Retinal pigment epithelial cell (primary cell): ENCODE data around the gene MTA1.

Source experiments
- DNase-seq: peaks from one replicate; pipeline ENCODE4 v3.0.0-alpha.2; 2010; ENCODE audit warnings: low read depth
- H3K4me3 ChIP-seq: 2 replicates; pipeline ENCODE4 v1.5.1; 2011; ENCODE audit warnings: mild to moderate bottlenecking, low read length, control low read depth, moderate library complexity
- TF ChIP-seq, protein P1 (sequence below): conservative IDR thresholded peaks from 2 replicates; pipeline ENCODE4 v1.5.1; 2011; ENCODE audit warnings: low read depth, low read length, control low read depth, inconsistent platforms

Gene MTA1

GRCh38 chr14:105485739-105486162, 66.1 kb downstream of the MTA1 start:
- no peak overlapping the region for H3K4me3 ChIP-seq
- DNase-seq, result no peak
- TF ChIP-seq, protein P1, sequence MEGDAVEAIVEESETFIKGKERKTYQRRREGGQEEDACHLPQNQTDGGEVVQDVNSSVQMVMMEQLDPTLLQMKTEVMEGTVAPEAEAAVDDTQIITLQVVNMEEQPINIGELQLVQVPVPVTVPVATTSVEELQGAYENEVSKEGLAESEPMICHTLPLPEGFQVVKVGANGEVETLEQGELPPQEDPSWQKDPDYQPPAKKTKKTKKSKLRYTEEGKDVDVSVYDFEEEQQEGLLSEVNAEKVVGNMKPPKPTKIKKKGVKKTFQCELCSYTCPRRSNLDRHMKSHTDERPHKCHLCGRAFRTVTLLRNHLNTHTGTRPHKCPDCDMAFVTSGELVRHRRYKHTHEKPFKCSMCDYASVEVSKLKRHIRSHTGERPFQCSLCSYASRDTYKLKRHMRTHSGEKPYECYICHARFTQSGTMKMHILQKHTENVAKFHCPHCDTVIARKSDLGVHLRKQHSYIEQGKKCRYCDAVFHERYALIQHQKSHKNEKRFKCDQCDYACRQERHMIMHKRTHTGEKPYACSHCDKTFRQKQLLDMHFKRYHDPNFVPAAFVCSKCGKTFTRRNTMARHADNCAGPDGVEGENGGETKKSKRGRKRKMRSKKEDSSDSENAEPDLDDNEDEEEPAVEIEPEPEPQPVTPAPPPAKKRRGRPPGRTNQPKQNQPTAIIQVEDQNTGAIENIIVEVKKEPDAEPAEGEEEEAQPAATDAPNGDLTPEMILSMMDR, result peak; percentile 56

GRCh38 chr14:105486163-105486973, 66.7 kb downstream of the MTA1 start, which contains the start of gene CRIP1:
Gene CRIP1, plus strand, starts transcription at chr14:105486886. Its CDS starts 374 bp downstream, at chr14:105487260.
- no peak for DNase-seq
- no peak within 1 kb of the TSS for H3K4me3 ChIP-seq
- TF ChIP-seq, protein P1, result no peak

- no peak for DNase-seq
- TF ChIP-seq, protein P1, result no peak
- no peak overlapping the region for H3K4me3 ChIP-seq
These were observed 67.4 kb downstream of the MTA1 start for GRCh38 chr14:105486974-105487448.

- H3K4me3 ChIP-seq, result no peak overlapping the region
- DNase-seq, result no peak
- TF ChIP-seq, protein P1, result no peak
These were observed 67.9 kb downstream of the MTA1 start for GRCh38 chr14:105487449-105487985.

GRCh38 chr14:105487986-105488777, 68.6 kb downstream of the MTA1 start:
- no peak for DNase-seq
- TF ChIP-seq, protein P1, result no peak
- no peak overlapping the region for H3K4me3 ChIP-seq

- TF ChIP-seq, protein P1, result no peak
- no peak for DNase-seq
- no peak overlapping the region for H3K4me3 ChIP-seq
These were observed 69.3 kb downstream of the MTA1 start for GRCh38 chr14:105488781-105489541.
